Measurements from ENCODE around the gene JAZF1.

DNA sequence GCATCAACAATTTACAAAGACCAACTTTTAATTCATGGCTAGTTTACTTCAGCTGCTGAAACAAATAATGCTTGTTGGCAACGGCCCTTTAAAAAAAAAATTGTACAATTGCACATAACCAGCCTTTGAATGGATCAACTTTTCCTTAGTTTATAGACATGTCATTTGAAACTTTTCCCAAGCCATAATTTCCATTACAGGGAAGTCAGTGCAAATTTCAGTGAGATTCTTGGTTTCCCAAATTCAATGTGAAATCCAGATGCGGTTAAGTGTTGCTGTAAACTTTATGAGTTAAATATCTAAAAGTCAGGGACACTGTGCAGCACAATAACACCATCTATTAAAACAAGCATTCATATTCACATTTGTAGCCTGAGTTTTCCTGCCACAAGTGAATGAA, 182.2 kb downstream of the JAZF1 start:
- TF ChIP-seq SIN3A (IDR thresholded peaks at IDR 0.05; ENCODE audit: low read depth, low read length) (no peak), ELK1 (IDR thresholded peaks at IDR 0.05; ENCODE audit: low read depth, low read length) (no peak), TAF1 (IDR thresholded peaks at IDR 0.05; ENCODE audit: borderline replicate concordance, low read depth, low read length) (no peak), CTCF (IDR thresholded peaks at IDR 0.05 in 2 of 3, conservative IDR thresholded peaks at IDR 0.05 in 1 of 3; ENCODE audit: control insufficient read depth in 2 of 3, extremely low read depth in 1 of 3, insufficient read depth in 1 of 3, low read depth in 3 of 3, low read length in 3 of 3) (no peak)
